Glutamatergic neuron (in vitro differentiated cells): ENCODE measurements around the gene SOS2. TPM values are rescaled to one million over a fixed set of nuclear protein-coding genes. Genes with fewer than 3 reads are reported as not detected.

ENCODE experiments used
- DNase-seq: peaks from one replicate; pipeline ENCODE4 v3.0.0; 2022
- H3K27ac Mint-ChIP-seq: one replicate; pipeline ENCODE4 v1.8.0; 2020; ENCODE audit warnings: mild to moderate bottlenecking, mixed read lengths, inconsistent platforms; ENCODE audit not compliant: unreplicated experiment
- H3K27me3 Mint-ChIP-seq: one replicate; pipeline ENCODE4 v1.8.0; 2020; ENCODE audit warnings: mild to moderate bottlenecking, moderate library complexity, mixed read lengths, inconsistent platforms; ENCODE audit not compliant: unreplicated experiment
- H3K36me3 Mint-ChIP-seq: one replicate; pipeline ENCODE4 v1.8.0; 2020; ENCODE audit warnings: mild to moderate bottlenecking, mixed read lengths, inconsistent platforms; ENCODE audit not compliant: unreplicated experiment
- H3K4me1 Mint-ChIP-seq: one replicate; pipeline ENCODE4 v1.8.0; 2020; ENCODE audit warnings: mild to moderate bottlenecking, low read depth, mixed read lengths, inconsistent platforms; ENCODE audit not compliant: unreplicated experiment
- H3K4me3 Mint-ChIP-seq: one replicate; pipeline ENCODE4 v1.8.0; 2020; ENCODE audit warnings: mild to moderate bottlenecking, mixed read lengths, inconsistent platforms; ENCODE audit not compliant: unreplicated experiment
- H3K9me3 Mint-ChIP-seq: one replicate; pipeline ENCODE4 v1.8.0; 2020; ENCODE audit warnings: mild to moderate bottlenecking, moderate library complexity, mixed read lengths, inconsistent platforms; ENCODE audit not compliant: unreplicated experiment
- total RNA-seq: library from RNA; stranded (reverse); fragmentation: NEBNext Ultra II Directional; extraction: Animal tissue kit (Norgen Biotek cat#: 25700); gene quantifications from one replicate; pipeline ENCODE4 v1.2.1, GENCODE V29; 2021; ENCODE audit not compliant: unreplicated experiment
- TF ChIP-seq, protein P1 (sequence below): fragments of 200-600 bp; sonication (generic); IDR thresholded peaks from one replicate; pipeline ENCODE4 v1.5.0; 2021; ENCODE audit not compliant: partially characterized antibody, unreplicated experiment

The SOS2 gene
- total RNA-seq, 1 donor from 2014 or later = 50.4 TPM

DNA sequence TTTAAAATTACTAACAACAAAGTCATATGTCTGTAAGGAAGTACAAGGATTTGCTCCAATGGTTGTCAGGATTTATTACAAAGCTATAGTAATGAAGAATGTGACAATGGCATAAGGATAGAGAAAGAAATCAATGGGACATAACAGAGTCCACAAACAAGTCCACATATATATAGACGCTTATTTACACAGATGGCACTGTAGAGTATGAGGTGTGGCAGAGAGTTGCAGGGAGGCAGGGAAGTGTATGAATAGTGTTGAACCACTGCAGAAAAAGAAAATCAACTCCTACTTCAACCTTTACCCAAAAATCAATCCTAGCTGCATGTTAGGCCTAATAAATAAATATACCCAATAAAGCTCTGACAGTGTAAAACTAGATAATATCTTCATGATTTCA lies 21.3 kb downstream of the SOS2 start:
- H3K9me3 Mint-ChIP-seq = peaks cover 1% of the 10 kb centered on the region
- no peaks in the 10 kb centered on the region for H3K27me3 Mint-ChIP-seq
- H3K36me3 Mint-ChIP-seq = no peaks in the 10 kb centered on the region
- no peak overlapping the region for H3K4me3 Mint-ChIP-seq
- H3K27ac Mint-ChIP-seq = no peak overlapping the region
- TF ChIP-seq, protein P1, sequence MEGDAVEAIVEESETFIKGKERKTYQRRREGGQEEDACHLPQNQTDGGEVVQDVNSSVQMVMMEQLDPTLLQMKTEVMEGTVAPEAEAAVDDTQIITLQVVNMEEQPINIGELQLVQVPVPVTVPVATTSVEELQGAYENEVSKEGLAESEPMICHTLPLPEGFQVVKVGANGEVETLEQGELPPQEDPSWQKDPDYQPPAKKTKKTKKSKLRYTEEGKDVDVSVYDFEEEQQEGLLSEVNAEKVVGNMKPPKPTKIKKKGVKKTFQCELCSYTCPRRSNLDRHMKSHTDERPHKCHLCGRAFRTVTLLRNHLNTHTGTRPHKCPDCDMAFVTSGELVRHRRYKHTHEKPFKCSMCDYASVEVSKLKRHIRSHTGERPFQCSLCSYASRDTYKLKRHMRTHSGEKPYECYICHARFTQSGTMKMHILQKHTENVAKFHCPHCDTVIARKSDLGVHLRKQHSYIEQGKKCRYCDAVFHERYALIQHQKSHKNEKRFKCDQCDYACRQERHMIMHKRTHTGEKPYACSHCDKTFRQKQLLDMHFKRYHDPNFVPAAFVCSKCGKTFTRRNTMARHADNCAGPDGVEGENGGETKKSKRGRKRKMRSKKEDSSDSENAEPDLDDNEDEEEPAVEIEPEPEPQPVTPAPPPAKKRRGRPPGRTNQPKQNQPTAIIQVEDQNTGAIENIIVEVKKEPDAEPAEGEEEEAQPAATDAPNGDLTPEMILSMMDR = no peak
- peaks cover under 1% of the 10 kb centered on the region for H3K4me1 Mint-ChIP-seq
- no peak for DNase-seq

DNA sequence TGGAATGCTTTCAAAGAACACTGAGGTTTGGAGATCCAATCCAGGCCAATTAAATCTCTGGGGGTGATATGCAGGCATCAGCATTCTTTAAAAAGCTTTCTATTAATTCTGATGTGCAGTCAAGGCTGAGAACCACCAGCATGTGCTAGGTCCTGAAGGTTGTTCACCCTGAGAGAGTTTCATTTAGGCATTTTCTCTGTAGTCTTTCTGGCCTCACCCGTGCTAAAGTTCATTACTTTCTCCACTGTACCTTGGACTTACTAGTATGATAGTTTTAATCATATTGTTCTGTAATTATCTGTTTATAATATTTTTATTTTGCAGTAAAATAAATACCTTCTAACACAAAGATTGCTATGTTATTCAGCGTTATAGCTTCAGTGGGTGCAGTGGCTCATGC lies 32.9 kb downstream of the SOS2 start:
- no peaks in the 10 kb centered on the region for H3K9me3 Mint-ChIP-seq
- H3K4me3 Mint-ChIP-seq = no peak overlapping the region
- TF ChIP-seq, protein P1 = no peak
- no peak for DNase-seq
- no peaks in the 10 kb centered on the region for H3K4me1 Mint-ChIP-seq
- H3K27me3 Mint-ChIP-seq = no peaks in the 10 kb centered on the region
- no peaks in the 10 kb centered on the region for H3K36me3 Mint-ChIP-seq
- H3K27ac Mint-ChIP-seq = no peak overlapping the region

- H3K27me3 Mint-ChIP-seq = no peaks in the 10 kb centered on the region
- no peaks in the 10 kb centered on the region for H3K9me3 Mint-ChIP-seq
- no peaks in the 10 kb centered on the region for H3K36me3 Mint-ChIP-seq
- H3K4me1 Mint-ChIP-seq = no peaks in the 10 kb centered on the region
- DNase-seq = no peak
- no peak overlapping the region for H3K27ac Mint-ChIP-seq
- no peak overlapping the region for H3K4me3 Mint-ChIP-seq
- TF ChIP-seq, protein P1 = no peak
Observed at GRCh38 chr14:50191499-50191898, 39.9 kb downstream of the SOS2 start.

DNA sequence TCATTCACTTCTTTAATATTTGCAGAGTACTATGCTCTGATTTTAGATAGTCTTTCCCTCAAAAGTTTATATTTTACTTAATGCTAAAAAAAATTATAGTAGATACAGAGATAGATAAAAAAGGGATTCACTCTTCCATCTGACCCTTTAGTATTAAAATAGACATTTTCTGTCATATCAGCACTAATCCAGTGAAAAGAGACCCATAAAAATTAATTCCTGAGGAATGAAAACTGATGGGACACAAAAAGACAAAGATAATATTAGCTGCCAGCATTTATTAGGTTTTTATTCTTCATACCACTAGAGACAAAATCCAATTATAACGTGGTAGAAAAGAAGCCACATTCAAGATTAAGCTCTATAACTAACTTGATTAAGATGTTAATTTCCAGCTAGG lies 45.3 kb downstream of the SOS2 start:
- no peak overlapping the region for H3K4me3 Mint-ChIP-seq
- DNase-seq = no peak
- H3K27me3 Mint-ChIP-seq = no peaks in the 10 kb centered on the region
- no peaks in the 10 kb centered on the region for H3K36me3 Mint-ChIP-seq
- no peaks in the 10 kb centered on the region for H3K4me1 Mint-ChIP-seq
- TF ChIP-seq, protein P1 = no peak
- no peak overlapping the region for H3K27ac Mint-ChIP-seq
- H3K9me3 Mint-ChIP-seq = no peaks in the 10 kb centered on the region

DNA sequence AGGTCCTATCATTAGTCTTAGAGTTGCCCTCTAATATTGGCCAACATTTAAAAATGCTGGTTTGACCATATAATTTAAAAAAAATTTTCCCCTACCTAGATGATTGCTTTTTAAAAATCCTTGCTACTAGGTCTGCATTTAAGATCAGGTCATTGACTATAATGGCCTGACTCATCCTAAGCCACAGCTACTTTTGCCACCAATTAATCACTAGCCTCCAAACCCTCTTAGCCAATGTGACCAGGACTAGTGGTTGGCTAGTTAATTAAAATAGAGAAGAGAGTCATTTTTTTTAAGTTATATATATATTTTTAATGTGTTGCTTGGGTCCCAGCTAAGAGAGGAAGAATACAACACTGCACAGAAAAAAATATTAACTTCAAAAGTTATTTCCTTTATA lies 57.5 kb downstream of the SOS2 start:
- TF ChIP-seq, protein P1 = no peak
- H3K27me3 Mint-ChIP-seq = no peaks in the 10 kb centered on the region
- H3K4me3 Mint-ChIP-seq = no peak overlapping the region
- no peak for DNase-seq
- H3K36me3 Mint-ChIP-seq = no peaks in the 10 kb centered on the region
- H3K9me3 Mint-ChIP-seq = no peaks in the 10 kb centered on the region
- no peak overlapping the region for H3K27ac Mint-ChIP-seq
- no peaks in the 10 kb centered on the region for H3K4me1 Mint-ChIP-seq
